ENCODE measurements around the gene PIK3R2.
A peak's percentile ranks its signal among the peaks of the same experiment; 100 is the strongest.

PIK3R2 gene

DNA sequence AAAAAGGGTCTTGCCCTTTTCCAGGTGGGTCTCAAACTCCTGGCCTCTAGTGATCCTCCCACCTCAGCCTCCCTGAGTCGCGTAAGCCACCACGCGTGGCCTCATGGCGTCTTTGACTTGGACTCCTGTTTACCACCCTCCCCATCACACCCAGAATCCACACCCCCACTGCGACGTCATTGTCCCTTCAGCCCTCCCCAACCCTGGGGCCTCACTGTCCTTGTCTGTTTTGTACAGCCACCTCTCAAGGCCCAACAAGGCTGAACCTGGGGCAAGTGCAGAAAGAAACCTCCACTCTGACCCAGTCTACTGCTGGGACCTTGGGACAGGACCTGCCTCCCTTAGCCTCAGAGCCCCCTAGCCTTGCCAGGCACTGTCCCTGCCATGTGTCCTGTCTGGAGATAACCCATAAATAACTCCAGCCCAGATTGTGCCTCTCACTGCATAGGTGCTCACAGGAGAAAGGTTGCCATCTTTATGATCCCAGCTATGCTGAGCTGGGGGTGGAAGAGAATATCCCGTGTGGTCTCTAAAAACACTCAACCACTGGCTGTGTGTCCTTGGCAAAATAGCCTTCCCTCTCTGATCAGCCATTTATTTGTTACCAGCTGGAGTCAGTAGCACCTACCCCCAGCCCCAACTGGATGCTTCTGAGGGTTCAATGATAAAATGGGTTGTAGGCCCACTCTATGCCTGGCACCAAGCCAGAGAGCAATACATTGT is 18.8 kb downstream of the PIK3R2 start:
- FAIRE-seq = no peak
- DNase-seq (ENCODE audit: insufficient read length, low spot score) = no peak

DNA sequence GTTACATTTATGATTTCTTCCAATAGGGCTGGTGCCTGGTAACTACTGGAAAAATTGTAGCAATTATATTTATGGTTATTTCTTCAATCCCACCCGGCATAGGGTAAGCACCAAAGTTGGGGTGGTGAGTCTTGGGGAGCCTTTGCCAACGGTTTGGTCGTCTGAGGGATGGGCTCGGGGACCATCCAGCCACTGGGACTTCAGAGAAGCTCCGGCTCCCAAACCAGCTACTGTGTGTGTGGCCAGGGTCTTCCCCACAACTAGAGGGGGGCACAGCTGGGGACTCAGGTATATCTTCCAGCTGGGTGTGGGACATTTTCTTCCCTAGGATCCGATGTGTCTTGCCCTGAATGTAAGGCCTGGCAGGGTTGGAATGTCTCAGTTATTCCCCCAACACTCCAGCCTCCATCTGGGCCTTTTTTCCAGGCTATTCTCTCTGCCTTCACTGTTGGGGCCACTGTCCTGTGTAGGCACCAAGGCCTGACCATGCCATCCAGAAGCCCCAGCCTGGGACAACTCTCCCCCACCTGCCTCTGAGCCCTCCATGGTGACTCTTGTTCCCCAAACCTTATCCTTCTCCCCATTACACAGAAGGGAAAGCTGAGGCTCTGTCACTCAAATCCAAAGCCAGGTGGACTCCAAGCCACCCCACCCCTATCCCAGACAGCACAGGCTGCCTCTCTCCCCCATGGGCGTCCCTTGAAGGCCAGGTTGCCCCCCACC is 19.5 kb downstream of the PIK3R2 start:
- FAIRE-seq = no peak
- no peak for DNase-seq (ENCODE audit: insufficient read length, low spot score)

DNA sequence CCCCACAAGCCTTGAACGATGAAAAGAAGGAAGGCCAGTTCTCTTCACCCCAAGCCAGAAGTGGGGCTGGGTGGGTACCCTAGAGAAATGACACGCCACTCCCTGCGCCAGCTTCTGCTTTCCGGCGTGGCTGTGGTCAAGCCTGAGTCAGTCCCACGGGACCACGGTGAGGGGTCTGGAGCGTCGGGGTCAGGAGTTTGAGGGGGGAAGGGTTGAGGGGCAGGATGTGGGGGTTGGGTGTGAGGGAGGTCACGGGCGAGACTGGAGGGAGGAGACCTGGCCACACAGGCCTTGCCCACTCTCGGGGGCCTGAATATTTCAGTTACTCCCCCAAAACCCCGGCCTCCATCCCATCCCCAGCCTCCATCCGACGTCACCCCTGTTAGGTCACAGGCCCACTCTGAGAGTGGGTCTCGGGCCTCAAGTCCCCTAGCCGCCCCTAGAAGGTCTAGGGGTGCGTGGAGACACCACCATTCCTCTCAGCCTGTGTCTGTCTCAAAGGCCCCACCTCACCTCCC is 20.1 kb downstream of the PIK3R2 start:
- FAIRE-seq (no peak), DNase-seq (ENCODE audit: insufficient read length, low spot score) (no peak)

- FAIRE-seq (peak; percentile 83), DNase-seq (ENCODE audit: insufficient read length, low spot score) (peak; percentile 80)
Observed at GRCh38 chr19:18173572-18174288, 20.8 kb downstream of the PIK3R2 start, which contains the start of gene IFI30. IFI30 (plus strand) TSS chr19:18173813; CDS start chr19:18173842, 29 bp downstream.

DNA sequence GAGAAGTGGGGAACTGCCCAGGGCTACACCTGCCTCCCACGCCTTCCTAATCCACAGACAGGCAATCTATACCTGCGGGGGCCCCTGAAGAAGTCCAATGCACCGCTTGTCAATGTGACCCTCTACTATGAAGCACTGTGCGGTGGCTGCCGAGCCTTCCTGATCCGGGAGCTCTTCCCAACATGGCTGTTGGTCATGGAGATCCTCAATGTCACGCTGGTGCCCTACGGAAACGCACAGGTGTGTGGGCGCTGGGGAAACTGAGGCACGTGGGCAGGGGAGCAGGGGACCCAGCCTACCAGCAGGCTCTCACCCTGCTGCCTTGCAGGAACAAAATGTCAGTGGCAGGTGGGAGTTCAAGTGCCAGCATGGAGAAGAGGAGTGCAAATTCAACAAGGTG is 22.0 kb downstream of the PIK3R2 start:
- DNase-seq (ENCODE audit: insufficient read length, low spot score) (no peak), FAIRE-seq (no peak)

DNA sequence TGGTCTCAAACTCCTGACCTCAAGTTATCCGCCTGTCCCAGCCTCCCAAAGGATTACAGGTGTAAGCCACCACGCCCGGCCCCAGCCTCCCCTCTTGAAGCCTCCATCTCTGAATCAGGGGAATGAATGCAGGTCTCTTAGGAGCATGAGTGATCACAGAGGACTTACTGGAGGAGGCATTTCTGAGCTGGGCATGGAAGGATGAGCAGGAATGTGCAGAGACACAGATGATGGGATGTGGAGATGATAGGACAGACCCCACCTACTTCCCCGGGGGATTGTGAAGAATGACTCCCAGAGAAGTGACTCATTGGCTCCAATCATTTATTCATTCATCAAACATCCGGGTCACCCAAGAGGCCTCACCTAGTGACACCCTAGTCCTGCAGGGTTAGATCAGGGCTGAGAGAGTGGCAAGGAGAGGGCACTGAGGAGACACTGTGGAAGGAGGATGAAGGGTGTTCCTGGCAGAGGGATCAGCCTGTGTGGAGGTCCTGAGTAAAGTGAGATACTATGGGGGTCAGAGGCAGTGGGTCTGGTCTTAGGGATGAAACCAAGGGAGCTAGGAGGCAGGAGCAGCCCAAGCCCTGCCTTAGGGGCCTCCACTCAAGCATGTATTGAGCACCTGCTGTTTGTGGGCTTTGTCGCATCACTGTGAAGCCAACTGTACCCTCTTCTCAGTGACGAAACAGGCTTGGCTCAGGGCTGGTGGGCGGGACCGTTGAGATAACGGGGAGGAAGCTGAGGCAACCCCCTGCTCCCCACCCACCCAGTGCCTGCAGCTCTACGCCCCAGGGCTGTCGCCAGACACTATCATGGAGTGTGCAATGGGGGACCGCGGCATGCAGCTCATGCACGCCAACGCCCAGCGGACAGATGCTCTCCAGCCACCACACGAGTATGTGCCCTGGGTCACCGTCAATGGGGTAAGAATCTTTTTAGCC is 23.7 kb downstream of the PIK3R2 start:
- FAIRE-seq (no peak), DNase-seq (ENCODE audit: insufficient read length, low spot score) (no peak)

- DNase-seq (ENCODE audit: insufficient read length, low spot score) (no peak), FAIRE-seq (no peak)
Observed at GRCh38 chr19:18179957-18180356, 27.0 kb downstream of the PIK3R2 start.

DNA sequence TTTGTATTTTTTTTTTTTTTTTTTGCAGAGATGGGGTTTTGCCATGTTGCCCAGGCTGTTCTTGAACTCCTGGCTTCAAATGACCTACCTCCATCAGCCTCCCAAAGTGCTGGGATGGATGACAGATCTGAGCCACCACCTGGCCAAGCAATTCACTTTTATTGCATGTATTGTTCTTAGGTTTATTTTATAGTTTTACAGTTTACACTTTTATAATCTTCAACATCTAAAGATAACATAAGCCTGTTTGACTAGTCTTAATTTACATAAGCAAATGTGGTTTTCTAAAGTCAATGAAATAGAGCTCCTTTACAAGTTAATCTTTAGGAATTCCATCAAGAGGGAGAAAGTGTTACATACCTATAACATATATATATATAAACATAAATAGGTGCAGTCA is 30.6 kb downstream of the PIK3R2 start:
- DNase-seq (ENCODE audit: insufficient read length, low spot score) = no peak
- no peak for FAIRE-seq

DNA sequence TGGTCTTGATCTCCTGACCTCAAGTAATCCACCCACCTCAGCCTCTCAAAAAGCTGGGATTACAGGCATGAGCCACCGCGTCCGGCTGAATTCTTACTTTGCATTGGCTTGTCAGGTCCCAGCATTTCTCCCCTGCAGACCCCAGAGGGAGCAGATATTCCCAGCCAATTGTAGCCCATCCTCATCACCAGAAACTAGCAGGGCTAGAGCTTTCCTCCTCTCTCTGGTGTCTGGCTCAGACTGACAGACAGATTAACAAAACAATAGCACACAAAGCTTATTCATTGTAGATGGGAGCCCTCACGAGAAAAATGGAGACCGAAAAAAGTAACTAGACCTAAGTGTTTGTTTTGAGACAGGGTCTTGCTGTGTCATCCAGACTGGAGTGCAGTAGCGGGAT is 32.6 kb downstream of the PIK3R2 start:
- DNase-seq (ENCODE audit: insufficient read length, low spot score) = no peak
- no peak for FAIRE-seq

- FAIRE-seq = no peak
- no peak for DNase-seq (ENCODE audit: insufficient read length, low spot score)
Observed at GRCh38 chr19:18190278-18190677, 37.3 kb downstream of the PIK3R2 start.

DNA sequence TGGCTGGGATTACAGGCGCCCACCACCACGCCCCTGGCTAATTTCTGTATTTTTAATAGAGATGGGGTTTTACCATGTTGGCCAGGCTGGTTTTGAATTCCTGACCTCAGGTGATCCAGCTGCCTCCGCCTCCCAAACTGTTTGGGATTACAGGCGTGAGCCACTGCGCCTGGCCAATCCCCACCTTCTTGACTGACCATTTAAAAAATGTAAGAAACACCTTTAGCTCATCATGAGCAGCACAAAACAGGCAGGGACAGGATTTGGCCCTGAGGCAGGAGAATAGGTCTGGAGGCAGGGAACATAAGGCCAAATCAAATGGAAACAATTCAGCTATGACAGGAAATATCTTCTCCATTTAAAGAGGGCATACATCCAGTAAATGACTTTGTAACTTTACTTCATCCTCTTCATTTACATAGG is 38.7 kb downstream of the PIK3R2 start:
- DNase-seq (ENCODE audit: insufficient read length, low spot score) (no peak), FAIRE-seq (no peak)

DNA sequence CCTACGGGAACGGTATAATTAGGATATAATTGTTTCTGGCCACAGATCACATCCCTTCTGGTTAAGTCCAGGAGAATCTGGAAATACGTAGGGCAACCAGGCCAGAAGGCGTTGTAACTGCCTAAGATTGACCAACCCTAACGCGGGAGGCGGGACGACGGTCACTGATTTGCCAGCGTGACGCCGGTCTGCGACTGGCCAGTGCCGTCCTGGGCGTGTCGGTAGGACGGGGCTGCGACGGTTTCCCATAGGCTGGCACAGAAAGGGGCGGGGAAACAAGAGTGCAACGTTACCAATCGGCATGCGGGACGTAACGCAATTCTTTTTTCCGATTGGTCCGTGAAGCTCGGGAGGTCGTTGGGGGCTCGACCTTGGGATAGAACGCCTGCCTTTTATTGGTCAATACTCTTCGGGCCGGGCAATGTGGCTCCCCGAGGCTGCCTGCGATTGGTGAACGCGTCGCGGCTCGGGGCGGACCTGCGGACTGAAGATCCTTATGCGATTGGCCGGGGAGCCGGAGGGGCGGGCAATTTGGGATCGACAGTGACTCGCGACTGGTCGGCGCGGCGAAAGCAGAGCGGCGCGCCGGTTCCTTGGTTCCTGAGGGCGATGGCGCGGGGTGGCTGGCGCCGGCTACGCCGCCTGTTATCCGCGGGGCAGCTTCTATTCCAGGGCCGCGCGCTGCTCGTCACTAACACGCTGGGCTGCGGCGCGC is 39.9 kb downstream of the PIK3R2 start, which contains the start of gene MPV17L2:
Gene MPV17L2 (plus strand): TSS at position 546 of the 715 bp plus-strand sequence. CDS start 64 bp downstream, at position 610.
- FAIRE-seq (peak; percentile 99), DNase-seq (ENCODE audit: insufficient read length, low spot score) (peak; percentile 99)

GRCh38 chr19:18193388-18194180 is 40.6 kb downstream of the PIK3R2 start:
- FAIRE-seq (no peak), DNase-seq (ENCODE audit: insufficient read length, low spot score) (no peak)

GRCh38 chr19:18194181-18194530 is 41.2 kb downstream of the PIK3R2 start:
- DNase-seq (ENCODE audit: insufficient read length, low spot score) = no peak
- no peak for FAIRE-seq

DNA sequence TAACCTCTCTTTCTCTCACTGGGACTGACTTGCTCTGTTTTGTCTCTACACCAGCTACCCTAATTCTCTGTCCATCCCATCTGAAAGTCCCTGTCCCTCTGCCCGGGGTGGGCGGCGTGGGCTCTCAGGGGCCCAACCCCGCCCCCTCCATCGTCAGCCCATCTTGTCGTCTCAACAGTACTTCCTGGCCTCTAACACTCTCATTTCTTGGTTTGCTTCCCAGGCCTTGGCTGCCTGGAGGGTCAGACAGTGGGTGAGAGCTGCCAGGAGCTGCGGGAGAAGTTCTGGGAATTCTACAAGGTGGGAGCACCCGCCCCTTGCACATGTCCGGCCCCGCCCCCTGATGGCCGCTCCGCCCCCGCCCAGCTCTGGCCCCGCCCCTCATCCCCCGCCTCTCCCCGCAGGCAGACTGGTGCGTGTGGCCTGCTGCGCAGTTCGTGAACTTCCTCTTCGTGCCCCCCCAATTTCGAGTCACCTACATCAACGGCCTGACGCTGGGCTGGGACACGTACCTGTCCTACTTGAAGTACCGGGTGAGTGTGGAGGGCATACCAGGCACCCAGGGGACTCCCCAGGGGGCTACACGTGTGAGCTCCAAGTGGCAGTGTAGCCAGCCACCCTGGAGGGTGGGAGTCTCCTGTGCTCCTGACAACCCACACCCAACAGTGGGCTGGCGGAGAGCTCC is 41.7 kb downstream of the PIK3R2 start:
- DNase-seq (ENCODE audit: insufficient read length, low spot score) (no peak), FAIRE-seq (no peak)

DNA sequence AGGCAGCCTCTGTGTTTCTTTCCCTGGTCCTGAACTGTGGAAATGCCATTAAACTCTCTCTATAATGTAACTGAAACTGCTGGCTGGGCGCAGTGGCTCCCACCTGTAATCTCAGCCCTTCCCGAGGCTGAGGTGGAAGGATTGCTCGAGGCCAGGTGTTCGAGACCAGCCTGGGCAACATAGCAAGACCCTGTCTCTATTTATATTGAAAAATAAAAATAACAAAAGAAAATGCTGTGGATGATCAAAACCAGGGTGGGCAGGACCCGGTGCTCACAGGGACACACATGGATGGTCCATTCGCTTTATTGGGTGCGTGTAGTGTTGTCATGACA is 43.5 kb downstream of the PIK3R2 start:
- no peak for FAIRE-seq

DNA sequence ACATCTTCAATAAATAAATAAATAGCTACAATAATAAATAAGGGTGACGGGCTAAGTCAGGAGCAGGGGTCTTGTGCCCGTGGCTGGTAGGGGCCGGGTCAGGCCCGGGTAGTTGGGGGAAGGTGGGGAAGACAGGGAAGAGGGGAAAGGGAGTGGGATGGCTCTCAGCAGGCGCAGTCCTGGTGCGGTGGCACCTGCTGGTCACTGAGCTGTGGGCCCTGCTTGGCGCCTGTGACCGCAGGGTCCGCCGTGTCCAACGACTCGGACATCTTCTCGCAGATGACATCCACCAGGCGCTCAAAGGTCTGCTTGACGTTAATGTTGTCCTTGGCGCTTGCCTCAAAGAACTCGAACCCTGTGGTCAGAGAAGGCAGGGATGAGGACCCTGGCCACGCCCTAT is 44.3 kb downstream of the PIK3R2 start:
- FAIRE-seq (no peak), DNase-seq (ENCODE audit: insufficient read length, low spot score) (no peak)

More for the DNA sequence above, 43.5 kb downstream of the PIK3R2 start:
- DNase-seq (ENCODE audit: insufficient read length, low spot score) = no peak

DNA sequence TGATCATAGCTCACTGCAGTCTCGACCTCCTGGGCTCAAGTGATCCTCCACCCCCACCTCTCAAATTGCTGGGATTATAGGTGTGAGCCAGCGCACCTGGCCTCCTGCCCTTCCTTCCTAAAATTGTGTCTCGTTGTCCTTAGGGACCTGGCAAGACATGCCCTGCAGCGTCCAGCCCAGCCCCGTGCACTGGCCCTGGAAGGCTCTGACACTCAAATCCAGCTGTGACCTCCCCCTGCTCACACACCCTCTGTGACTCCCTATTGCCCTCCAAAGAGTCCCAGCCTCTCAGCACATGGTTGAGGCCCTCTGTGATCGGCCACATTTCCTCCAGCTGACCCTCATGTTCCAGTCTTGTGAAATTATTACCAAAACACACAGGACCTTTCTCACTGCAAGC is 45.0 kb downstream of the PIK3R2 start:
- FAIRE-seq (no peak), DNase-seq (ENCODE audit: insufficient read length, low spot score) (no peak)

Data from HTR-8/SVneo (cell line).